Panc1 (cell line): ENCODE results near the gene ENTPD7.

Experiments used
- CTCF ChIP-seq: fragments of 450-650 bp; IDR thresholded peaks from 2 replicates; pipeline ENCODE4 v1.5.1; 2017; ENCODE audit warnings: mild to moderate bottlenecking
- POLR2AphosphoS5 ChIP-seq: IDR thresholded peaks from 2 replicates; pipeline ENCODE4 v1.6.1; 2012; ENCODE audit warnings: mild to moderate bottlenecking, low read depth, low read length, moderate library complexity
- REST ChIP-seq, 2 experiments: IDR thresholded peaks; 2 replicates each; pipeline ENCODE4 v1.6.1; 2011 to 2012; ENCODE audit warnings: low read depth in 2 of 2, control low read depth in 1 of 2, low read length in 1 of 2, mild to moderate bottlenecking in 1 of 2, moderate library complexity in 1 of 2; ENCODE audit not compliant: insufficient read depth in 1 of 2
- TCF7L2 ChIP-seq: IDR thresholded peaks from 2 replicates; pipeline ENCODE4 v1.6.1; 2011; ENCODE audit warnings: mild to moderate bottlenecking, low read depth, low read length, inconsistent platforms

- no peak for TF ChIP-seq TCF7L2
- no peak for TF ChIP-seq CTCF
- TF ChIP-seq POLR2AphosphoS5, result no peak
- TF ChIP-seq REST (IDR thresholded peaks at IDR 0.05; ENCODE audit: insufficient read depth in 1 of 2, low read depth in 2 of 2, low read length in 1 of 2), result no peak
Measured at GRCh38 chr10:99621454-99622251, 37.7 kb upstream of the ENTPD7 start.
